Thyroid gland (tissue), 4 donors: ENCODE data around the gene TFPI2.

Experiments used
- CTCF ChIP-seq, 6 experiments: fragments of 200-600 bp in 3 of 6; fragments of 450-650 bp in 3 of 6; sonication (generic) in 3 of 6; IDR thresholded peaks; one replicate each; pipeline ENCODE4 v1.5.1; 2016 to 2019; ENCODE audit warnings: antibody characterized with exemption in 6 of 6, mild to moderate bottlenecking in 2 of 6, inconsistent platforms in 1 of 6, moderate library complexity in 1 of 6
- POLR2A ChIP-seq, 2 donors: fragments of 450-650 bp; IDR thresholded peaks; one replicate each; pipeline ENCODE4 v1.6.1; 2017; ENCODE audit warnings: antibody characterized with exemption in 2 of 2, mild to moderate bottlenecking in 2 of 2, moderate library complexity in 1 of 2

- TF ChIP-seq CTCF (IDR thresholded peaks at IDR 0.05) (no peak), POLR2A (IDR thresholded peaks at IDR 0.05) (no peak)
Measured at GRCh38 chr7:93883917-93884345, 6.6 kb downstream of the TFPI2 start.
